Thyroid gland (tissue), 4 donors: ENCODE measurements around the gene GPD1L.
"Not testable (repeated sequence)": the region's sequence is repeated elsewhere in the genome, so short reads cannot be mapped to it uniquely, and the experiment has no call there.

Source experiments
- CTCF ChIP-seq, 6 experiments: fragments of 200-600 bp in 3 of 6; fragments of 450-650 bp in 3 of 6; sonication (generic) in 3 of 6; IDR thresholded peaks; one replicate each; pipeline ENCODE4 v1.5.1; 2016 to 2019; ENCODE audit warnings: antibody characterized with exemption in 6 of 6, mild to moderate bottlenecking in 2 of 6, inconsistent platforms in 1 of 6, moderate library complexity in 1 of 6
- POLR2A ChIP-seq, 2 donors: fragments of 450-650 bp; IDR thresholded peaks; one replicate each; pipeline ENCODE4 v1.6.1; 2017; ENCODE audit warnings: antibody characterized with exemption in 2 of 2, mild to moderate bottlenecking in 2 of 2, moderate library complexity in 1 of 2

- not testable (repeated sequence) for TF ChIP-seq CTCF, POLR2A (IDR thresholded peaks at IDR 0.05)
Observed at GRCh38 chr3:32114546-32115386, 8.3 kb downstream of the GPD1L start.
